ENCODE results near the gene PLP2. TPM values are rescaled to one million over a fixed set of nuclear protein-coding genes. Genes with fewer than 3 reads are reported as not detected.

PLP2 gene
- polyA plus RNA-seq, 3 donors: 280 to 374 (median 330) TPM

GRCh38 chrX:49206543-49206942 lies 34.8 kb downstream of the PLP2 start:
- Histone ChIP-seq H3K79me2 (ENCODE audit: insufficient read depth, low read length) (no peaks in the 10 kb centered on the region), H3K27ac (ENCODE audit: low read depth in 1 of 2, low read length in 2 of 2) (no peak overlapping the region), H2AFZ (ENCODE audit: insufficient read depth, low read depth, low read length, poor library complexity, severe bottlenecking) (no peak overlapping the region), H3K4me1 (ENCODE audit: control insufficient read depth in 1 of 2, insufficient read depth in 2 of 2, low read length in 2 of 2) (no peaks in the 10 kb centered on the region), H3K9ac (ENCODE audit: insufficient read depth, low read length, poor library complexity, severe bottlenecking) (no peak overlapping the region), H3K4me3 (replicated peaks in 1 of 3; ENCODE audit: low read depth in 2 of 3, low read length in 3 of 3) (no peak overlapping the region), H3K4me2 (replicated peaks; ENCODE audit: extremely low read depth, low read length, poor library complexity, severe bottlenecking) (no peak overlapping the region), H3K9me3 (replicated peaks in 1 of 2; ENCODE audit: control insufficient read depth in 1 of 2, insufficient read depth in 1 of 2, low read length in 2 of 2) (no peaks in the 10 kb centered on the region), H3K36me3 (replicated peaks in 1 of 2; ENCODE audit: control insufficient read depth in 1 of 2, insufficient read depth in 2 of 2, low read length in 2 of 2) (no peaks in the 10 kb centered on the region), H3K27me3 (ENCODE audit: control insufficient read depth in 2 of 2, insufficient read depth in 2 of 2, low read length in 2 of 2) (no peaks in the 10 kb centered on the region), H4K20me1 (ENCODE audit: insufficient read depth, low read length) (no peaks in the 10 kb centered on the region)
- no peak for DNase-seq
- no CpG with 5 or more reads among the region's 8 CpGs for WGBS (ENCODE audit: insufficient coverage)
- H3K4me1 Mint-ChIP-seq: peaks cover 3% of the 10 kb centered on the region
- H3K27me3 Mint-ChIP-seq (ENCODE audit: low read depth in 3 of 3): peaks cover 0 to 6% (median 2%) of the 10 kb centered on the region in 3 donors
- no peak overlapping the region for H3K27ac Mint-ChIP-seq
- peaks cover 0 to 3% (median 0%) of the 10 kb centered on the region in 7 donors for H3K9me3 Mint-ChIP-seq
- intact Hi-C loops (cut with micrococcal nuclease): no loop called here
- no peaks in the 10 kb centered on the region for H3K36me3 Mint-ChIP-seq
- no peak for TF ChIP-seq CTCF (IDR thresholded peaks at IDR 0.05)
- H3K4me3 Mint-ChIP-seq: no peak overlapping the region

DNA sequence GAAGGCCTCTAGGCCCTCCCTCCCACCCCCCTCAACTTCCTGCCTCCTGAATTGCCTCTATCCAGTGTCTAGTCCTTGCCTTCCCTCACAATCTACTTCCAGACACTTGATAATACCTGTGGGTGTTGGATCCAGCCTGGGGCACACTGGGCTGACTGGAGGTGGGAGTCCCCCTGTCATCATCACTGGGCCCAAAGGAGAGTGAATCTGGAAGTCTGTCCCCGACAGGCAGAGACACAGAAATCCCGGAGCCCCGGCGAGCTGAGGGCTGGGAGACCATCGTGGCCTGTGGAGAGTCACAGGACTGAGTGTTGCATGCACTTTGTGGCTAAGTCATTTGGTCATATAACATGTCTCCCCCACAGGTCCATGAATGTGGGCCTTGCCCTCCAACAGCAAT lies 36.7 kb downstream of the PLP2 start:
- no peak overlapping the region for H2AFZ ChIP-seq (ENCODE audit: insufficient read depth, low read depth, low read length, poor library complexity, severe bottlenecking)
- WGBS (ENCODE audit: insufficient coverage): no CpG with 5 or more reads among the region's 5 CpGs
- no peak overlapping the region for H3K27ac Mint-ChIP-seq
- H3K36me3 ChIP-seq (replicated peaks in 1 of 2; ENCODE audit: control insufficient read depth in 1 of 2, insufficient read depth in 2 of 2, low read length in 2 of 2): no peaks in the 10 kb centered on the region
- H3K36me3 Mint-ChIP-seq: no peaks in the 10 kb centered on the region
- no peak overlapping the region for H3K4me3 Mint-ChIP-seq
- peaks cover 0 to 4% (median 1%) of the 10 kb centered on the region in 7 donors for H3K9me3 Mint-ChIP-seq
- TF ChIP-seq CTCF (IDR thresholded peaks at IDR 0.05): no peak
- intact Hi-C loops (cut with micrococcal nuclease): no loop called here
- no peak overlapping the region for H3K9ac ChIP-seq (ENCODE audit: insufficient read depth, low read length, poor library complexity, severe bottlenecking)
- no peak overlapping the region for H3K27ac ChIP-seq (ENCODE audit: low read depth in 1 of 2, low read length in 2 of 2)
- H3K4me1 ChIP-seq (ENCODE audit: control insufficient read depth in 1 of 2, insufficient read depth in 2 of 2, low read length in 2 of 2): no peaks in the 10 kb centered on the region
- DNase-seq: no peak
- no peaks in the 10 kb centered on the region for H4K20me1 ChIP-seq (ENCODE audit: insufficient read depth, low read length)
- H3K4me2 ChIP-seq (replicated peaks; ENCODE audit: extremely low read depth, low read length, poor library complexity, severe bottlenecking): no peak overlapping the region
- H3K79me2 ChIP-seq (ENCODE audit: insufficient read depth, low read length): no peaks in the 10 kb centered on the region
- peaks cover 3% of the 10 kb centered on the region for H3K4me1 Mint-ChIP-seq
- H3K4me3 ChIP-seq (replicated peaks in 1 of 3; ENCODE audit: low read depth in 2 of 3, low read length in 3 of 3): no peak overlapping the region
- H3K27me3 Mint-ChIP-seq (ENCODE audit: low read depth in 3 of 3): peaks cover 2 to 6% (median 2%) of the 10 kb centered on the region in 3 donors
- H3K27me3 ChIP-seq (ENCODE audit: control insufficient read depth in 2 of 2, insufficient read depth in 2 of 2, low read length in 2 of 2): no peaks in the 10 kb centered on the region
- H3K9me3 ChIP-seq (replicated peaks in 1 of 2; ENCODE audit: control insufficient read depth in 1 of 2, insufficient read depth in 1 of 2, low read length in 2 of 2): no peaks in the 10 kb centered on the region

All from CD14-positive monocyte (primary cell).